Mesenchymal stem cell (in vitro differentiated cells and primary cell): ENCODE measurements around the gene RALGPS1.

Source experiments
- DNase-seq: peaks from one replicate; pipeline ENCODE4 v3.0.0-alpha.2; 2013
- H2AFZ ChIP-seq: one replicate; pipeline ENCODE4 v1.6.1; 2013; ENCODE audit warnings: low read depth, mild to moderate bottlenecking, control low read depth, inconsistent platforms, low read length, moderate library complexity
- H2AK5ac ChIP-seq: 2 replicates; pipeline ENCODE4 v1.6.1; 2013; ENCODE audit warnings: low read length, moderate library complexity, mild to moderate bottlenecking, inconsistent platforms; ENCODE audit not compliant: severe bottlenecking
- H2BK120ac ChIP-seq: one replicate; pipeline ENCODE4 v1.6.1; 2013; ENCODE audit warnings: low read depth, mild to moderate bottlenecking, inconsistent platforms, low read length, moderate library complexity
- H2BK12ac ChIP-seq, 2 experiments: one replicate each; pipeline ENCODE4 v1.6.1; 2013; ENCODE audit warnings: inconsistent platforms in 2 of 2, low read length in 2 of 2, mild to moderate bottlenecking in 2 of 2, moderate library complexity in 2 of 2, control low read depth in 1 of 2
- H2BK15ac ChIP-seq: one replicate; pipeline ENCODE4 v1.6.1; 2013; ENCODE audit warnings: mild to moderate bottlenecking, low read depth, inconsistent platforms; ENCODE audit not compliant: poor library complexity, severe bottlenecking
- H2BK5ac ChIP-seq: 2 replicates; pipeline ENCODE4 v1.6.1; 2013; ENCODE audit warnings: low read depth, mild to moderate bottlenecking, low read length, control low read depth, inconsistent platforms; ENCODE audit not compliant: poor library complexity, severe bottlenecking
- H3K14ac ChIP-seq, 2 experiments: one replicate each; pipeline ENCODE4 v1.6.1; 2013; ENCODE audit warnings: inconsistent platforms in 2 of 2, low read length in 2 of 2, control low read depth in 1 of 2, mild to moderate bottlenecking in 1 of 2, moderate library complexity in 1 of 2
- H3K18ac ChIP-seq, 2 experiments: one replicate each; pipeline ENCODE4 v1.6.1; 2013; ENCODE audit warnings: inconsistent platforms in 2 of 2, low read length in 2 of 2, control low read depth in 1 of 2, low read depth in 1 of 2, mild to moderate bottlenecking in 1 of 2
- H3K23ac ChIP-seq, 2 experiments: one replicate each; pipeline ENCODE4 v1.6.1; 2013; ENCODE audit warnings: inconsistent platforms in 2 of 2, low read length in 2 of 2, mild to moderate bottlenecking in 2 of 2, moderate library complexity in 2 of 2, control low read depth in 1 of 2
- H3K27ac ChIP-seq: 2 replicates; pipeline ENCODE4 v1.5.1; 2013; ENCODE audit warnings: mild to moderate bottlenecking, moderate library complexity, low read length, control low read depth, inconsistent platforms; ENCODE audit not compliant: poor library complexity, severe bottlenecking
- H3K27me3 ChIP-seq, 2 experiments: 2 replicates each; pipeline versions ENCODE4 v1.6.1 to v1.7.0; 2013; ENCODE audit warnings: low read length in 2 of 2, mild to moderate bottlenecking in 2 of 2, moderate library complexity in 2 of 2, control low read depth in 1 of 2, inconsistent platforms in 1 of 2; ENCODE audit not compliant: control insufficient read depth in 1 of 2, insufficient read depth in 1 of 2
- H3K36me3 ChIP-seq, 2 experiments: 2 replicates each; pipeline versions ENCODE4 v1.6.1 to v1.7.0; 2013; ENCODE audit warnings: low read length in 2 of 2, control low read depth in 1 of 2, inconsistent platforms in 1 of 2, low read depth in 1 of 2, mild to moderate bottlenecking in 1 of 2; ENCODE audit not compliant: insufficient read depth in 2 of 2, control insufficient read depth in 1 of 2
- H3K4ac ChIP-seq, 2 experiments: one replicate each; pipeline ENCODE4 v1.6.1; 2013; ENCODE audit warnings: inconsistent platforms in 2 of 2, low read length in 2 of 2, mild to moderate bottlenecking in 2 of 2, moderate library complexity in 2 of 2, control low read depth in 1 of 2, low read depth in 1 of 2
- H3K4me1 ChIP-seq: 2 replicates; pipeline ENCODE4 v1.6.1; 2013; ENCODE audit warnings: low read depth, low read length, control low read depth; ENCODE audit not compliant: control insufficient read depth, insufficient read depth
- H3K4me2 ChIP-seq: 2 replicates; pipeline ENCODE4 v1.6.1; 2013; ENCODE audit warnings: low read length, mild to moderate bottlenecking, inconsistent platforms; ENCODE audit not compliant: poor library complexity, severe bottlenecking
- H3K4me3 ChIP-seq, 2 experiments: 2 replicates each; pipeline versions ENCODE4 v1.5.1 to v1.7.0; 2013; ENCODE audit warnings: low read length in 2 of 2, mild to moderate bottlenecking in 2 of 2, control low read depth in 1 of 2, low read depth in 1 of 2; ENCODE audit not compliant: insufficient read depth in 1 of 2
- H3K79me1 ChIP-seq: replicated peaks from 2 replicates; pipeline ENCODE4 v1.6.1; 2013; ENCODE audit warnings: mild to moderate bottlenecking, control low read depth, low read length, inconsistent platforms; ENCODE audit not compliant: poor library complexity, severe bottlenecking
- H3K9ac ChIP-seq: 2 replicates; pipeline ENCODE4 v1.7.0; 2013; ENCODE audit warnings: mild to moderate bottlenecking, low read length, moderate library complexity
- H3K9me3 ChIP-seq: 2 replicates; pipeline ENCODE4 v1.7.0; 2013; ENCODE audit warnings: mild to moderate bottlenecking, low read length; ENCODE audit not compliant: control insufficient read depth
- H4K8ac ChIP-seq: one replicate; pipeline ENCODE4 v1.6.1; 2013; ENCODE audit warnings: inconsistent platforms, mild to moderate bottlenecking, low read length, moderate library complexity
- H4K91ac ChIP-seq: one replicate; pipeline ENCODE4 v1.6.1; 2013; ENCODE audit warnings: mild to moderate bottlenecking, low read length, inconsistent platforms
- WGBS: methylation state at CpG from one replicate; pipeline ENCODE4 v1.1.7; 2013; ENCODE audit warnings: mixed read lengths; 5-methylcytosine and 5-hydroxymethylcytosine counted together

The RALGPS1 gene

DNA sequence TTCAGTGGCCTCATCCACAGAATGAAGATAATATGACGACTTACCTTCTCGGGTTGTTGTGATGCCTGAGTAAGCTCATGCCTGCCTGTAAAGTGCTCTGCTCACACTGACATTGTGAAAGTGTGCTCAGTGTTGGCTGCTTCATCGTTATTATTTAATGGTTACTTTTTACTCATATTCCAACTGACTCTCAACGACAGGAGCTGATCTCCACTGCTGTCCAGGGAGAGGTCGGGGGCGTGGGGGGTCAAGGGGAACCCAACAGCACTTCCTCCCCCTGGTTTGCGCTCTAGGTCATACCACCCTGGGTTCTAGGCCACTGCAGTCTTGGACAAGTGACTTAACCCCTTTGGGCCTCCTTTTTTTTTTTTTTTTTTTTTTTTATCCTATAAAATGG lies 260.7 kb downstream of the RALGPS1 start:
- H4K91ac ChIP-seq, result no peak overlapping the region
- H3K9ac ChIP-seq, result no peak overlapping the region

DNA sequence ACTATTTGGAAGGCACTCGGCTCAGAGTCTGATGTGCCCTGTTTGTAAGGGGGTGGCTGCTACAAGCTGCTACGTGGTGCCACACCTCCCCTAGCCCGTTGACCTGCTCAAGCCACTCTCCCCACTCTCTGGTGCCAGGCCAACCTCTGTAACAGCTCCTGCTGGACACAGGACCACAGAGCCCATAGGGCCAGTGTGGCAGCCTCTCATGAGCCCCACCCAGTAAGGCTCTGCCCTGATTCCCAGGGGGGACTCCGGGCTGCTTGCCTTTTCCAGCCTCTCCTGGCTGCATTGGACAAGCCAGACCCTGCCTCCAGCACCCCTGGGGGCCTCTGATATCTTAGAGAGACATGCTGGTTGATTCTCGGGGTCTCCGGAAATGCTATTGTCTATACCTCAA lies 261.2 kb downstream of the RALGPS1 start:
- Histone ChIP-seq H3K4me2 (no peak overlapping the region), H3K4me3 (no peak overlapping the region)

More for the DNA sequence above, 260.7 kb downstream of the RALGPS1 start:
- Histone ChIP-seq H3K18ac (no peak overlapping the region), H3K9me3 (no peaks in the 10 kb centered on the region), H3K4me1 (peaks cover 13% of the 10 kb centered on the region), H3K23ac (no peak overlapping the region), H3K4me3 (no peak overlapping the region), H2AK5ac (no peak overlapping the region), H2BK5ac (no peak overlapping the region), H3K4ac (no peak overlapping the region), H3K27me3 (peaks cover 0 to 3% of the 10 kb centered on the region in 2 experiments), H3K14ac (no peak overlapping the region), H2AFZ (no peak overlapping the region), H3K36me3 (no peaks in the 10 kb centered on the region), H3K79me1 (no peaks in the 10 kb centered on the region), H2BK15ac (no peak overlapping the region), H2BK12ac (no peak overlapping the region), H3K4me2 (no peak overlapping the region), H2BK120ac (no peak overlapping the region), H4K8ac (no peak overlapping the region), H3K27ac (no peak overlapping the region)
- DNase-seq, result no peak
- 91% methylated on average over 5 of the region's 7 CpGs for WGBS

DNA sequence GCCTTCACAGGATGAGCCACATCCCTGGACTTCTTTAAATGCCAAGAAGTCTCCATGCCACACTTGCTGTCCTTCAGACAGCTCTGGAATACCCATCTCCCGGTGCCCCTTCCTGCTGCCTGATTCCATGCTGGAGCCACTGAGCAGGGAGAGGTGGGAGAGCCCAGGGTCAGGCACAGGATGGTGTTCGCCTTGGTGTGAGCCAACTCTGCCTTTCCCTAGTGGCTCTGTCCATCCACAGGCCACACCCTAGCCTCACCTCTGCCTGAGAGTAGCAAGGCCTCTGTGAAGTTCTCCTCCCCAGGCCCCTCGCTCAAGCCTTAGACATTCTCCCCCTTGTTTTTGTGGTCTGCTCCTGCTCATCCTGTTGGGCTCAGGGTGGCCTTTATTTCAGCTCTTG lies 262.0 kb downstream of the RALGPS1 start:
- Histone ChIP-seq H2AFZ (no peak overlapping the region), H4K91ac (no peak overlapping the region), H3K18ac (no peak overlapping the region), H3K4me3 (no peak overlapping the region), H3K9ac (no peak overlapping the region), H3K4ac (no peak overlapping the region), H2BK12ac (peak overlapping the region in 1 of 2 experiments; percentile 40), H3K36me3 (no peaks in the 10 kb centered on the region), H3K27me3 (peaks cover 0 to 3% of the 10 kb centered on the region in 2 experiments), H3K4me2 (no peak overlapping the region), H2AK5ac (no peak overlapping the region), H3K4me1 (peaks cover 11% of the 10 kb centered on the region), H3K27ac (no peak overlapping the region), H3K14ac (no peak overlapping the region), H2BK15ac (no peak overlapping the region), H2BK120ac (no peak overlapping the region), H3K79me1 (no peaks in the 10 kb centered on the region), H4K8ac (no peak overlapping the region), H3K9me3 (no peaks in the 10 kb centered on the region), H3K23ac (no peak overlapping the region), H2BK5ac (no peak overlapping the region)
- WGBS, result 91% methylated on average over 3 of the region's 3 CpGs
- DNase-seq, result no peak

More for the DNA sequence above, 261.2 kb downstream of the RALGPS1 start:
- Histone ChIP-seq H3K4me1 (peaks cover 12% of the 10 kb centered on the region), H3K27me3 (peaks cover 0 to 3% of the 10 kb centered on the region in 2 experiments), H2BK5ac (no peak overlapping the region), H2BK15ac (no peak overlapping the region), H2BK120ac (no peak overlapping the region), H3K36me3 (no peaks in the 10 kb centered on the region), H3K18ac (no peak overlapping the region), H2AFZ (no peak overlapping the region), H3K27ac (no peak overlapping the region), H4K8ac (no peak overlapping the region), H3K79me1 (no peaks in the 10 kb centered on the region), H3K9ac (no peak overlapping the region), H2BK12ac (no peak overlapping the region), H4K91ac (no peak overlapping the region), H3K4ac (no peak overlapping the region), H3K9me3 (no peaks in the 10 kb centered on the region), H2AK5ac (no peak overlapping the region), H3K14ac (no peak overlapping the region), H3K23ac (no peak overlapping the region)
- DNase-seq, result no peak
- 87% methylated on average over 6 of the region's 6 CpGs for WGBS

DNA sequence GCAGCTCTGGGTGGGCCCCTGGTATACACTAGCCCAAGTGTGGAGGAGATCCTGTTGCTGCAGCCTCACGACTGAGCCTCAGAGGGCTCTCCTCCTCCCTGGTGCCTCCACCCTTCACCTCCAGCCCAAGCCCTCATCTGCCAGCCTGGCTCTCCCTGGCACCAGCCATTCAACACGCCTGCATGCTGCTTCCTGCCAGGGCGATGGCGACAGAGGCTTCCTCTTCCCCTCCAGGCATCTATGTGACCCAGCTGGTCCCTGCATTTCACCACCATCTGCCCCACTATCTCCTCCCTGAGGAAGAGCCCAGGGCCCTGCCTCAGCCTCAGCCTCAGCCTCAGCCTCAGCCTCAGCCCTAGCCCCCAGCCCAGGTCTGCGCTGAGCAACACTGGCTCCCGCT lies 262.6 kb downstream of the RALGPS1 start:
- Histone ChIP-seq H2AFZ (no peak overlapping the region), H3K36me3 (no peaks in the 10 kb centered on the region), H3K4me3 (no peak overlapping the region), H3K9me3 (no peaks in the 10 kb centered on the region), H3K14ac (no peak overlapping the region), H2BK15ac (no peak overlapping the region), H3K18ac (peak overlapping the region in 1 of 2 experiments; percentile 31), H3K9ac (no peak overlapping the region), H3K23ac (no peak overlapping the region), H3K4ac (no peak overlapping the region), H2AK5ac (no peak overlapping the region), H2BK120ac (no peak overlapping the region), H3K79me1 (no peaks in the 10 kb centered on the region), H4K8ac (no peak overlapping the region), H4K91ac (no peak overlapping the region), H2BK5ac (no peak overlapping the region), H2BK12ac (peak overlapping the region in 1 of 2 experiments; percentile 9), H3K4me2 (no peak overlapping the region), H3K27me3 (peaks cover 0 to 3% of the 10 kb centered on the region in 2 experiments), H3K27ac (no peak overlapping the region), H3K4me1 (peaks cover 11% of the 10 kb centered on the region)
- DNase-seq, result no peak
- 74% methylated on average over 6 of the region's 6 CpGs for WGBS
